ENCODE results near the gene ANTXR1.

DNA sequence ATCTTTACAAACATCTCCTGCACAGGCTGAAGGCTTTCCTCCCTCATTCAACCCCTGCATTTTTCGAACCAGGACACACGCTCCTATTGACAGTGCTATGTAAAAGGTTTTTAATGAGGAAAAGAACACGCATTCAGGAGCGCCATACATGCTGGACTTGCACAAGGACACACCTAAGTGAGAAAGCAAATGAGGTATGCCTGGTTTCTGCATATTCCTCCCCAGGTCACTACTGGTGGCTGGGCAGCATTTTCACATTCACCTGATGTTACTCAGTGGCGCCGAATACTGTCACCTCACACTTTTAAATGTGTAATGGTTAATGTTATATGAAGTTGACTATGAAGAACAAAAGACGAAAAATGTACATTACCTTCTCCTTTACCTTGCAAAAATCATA is 150.6 kb downstream of the ANTXR1 start:
- TF ChIP-seq, protein P1, sequence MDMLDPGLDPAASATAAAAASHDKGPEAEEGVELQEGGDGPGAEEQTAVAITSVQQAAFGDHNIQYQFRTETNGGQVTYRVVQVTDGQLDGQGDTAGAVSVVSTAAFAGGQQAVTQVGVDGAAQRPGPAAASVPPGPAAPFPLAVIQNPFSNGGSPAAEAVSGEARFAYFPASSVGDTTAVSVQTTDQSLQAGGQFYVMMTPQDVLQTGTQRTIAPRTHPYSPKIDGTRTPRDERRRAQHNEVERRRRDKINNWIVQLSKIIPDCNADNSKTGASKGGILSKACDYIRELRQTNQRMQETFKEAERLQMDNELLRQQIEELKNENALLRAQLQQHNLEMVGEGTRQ (IDR thresholded peaks at IDR 0.05; ENCODE audit: borderline replicate concordance, low read depth, low read length) = no peak
- TF ChIP-seq, protein P2, sequence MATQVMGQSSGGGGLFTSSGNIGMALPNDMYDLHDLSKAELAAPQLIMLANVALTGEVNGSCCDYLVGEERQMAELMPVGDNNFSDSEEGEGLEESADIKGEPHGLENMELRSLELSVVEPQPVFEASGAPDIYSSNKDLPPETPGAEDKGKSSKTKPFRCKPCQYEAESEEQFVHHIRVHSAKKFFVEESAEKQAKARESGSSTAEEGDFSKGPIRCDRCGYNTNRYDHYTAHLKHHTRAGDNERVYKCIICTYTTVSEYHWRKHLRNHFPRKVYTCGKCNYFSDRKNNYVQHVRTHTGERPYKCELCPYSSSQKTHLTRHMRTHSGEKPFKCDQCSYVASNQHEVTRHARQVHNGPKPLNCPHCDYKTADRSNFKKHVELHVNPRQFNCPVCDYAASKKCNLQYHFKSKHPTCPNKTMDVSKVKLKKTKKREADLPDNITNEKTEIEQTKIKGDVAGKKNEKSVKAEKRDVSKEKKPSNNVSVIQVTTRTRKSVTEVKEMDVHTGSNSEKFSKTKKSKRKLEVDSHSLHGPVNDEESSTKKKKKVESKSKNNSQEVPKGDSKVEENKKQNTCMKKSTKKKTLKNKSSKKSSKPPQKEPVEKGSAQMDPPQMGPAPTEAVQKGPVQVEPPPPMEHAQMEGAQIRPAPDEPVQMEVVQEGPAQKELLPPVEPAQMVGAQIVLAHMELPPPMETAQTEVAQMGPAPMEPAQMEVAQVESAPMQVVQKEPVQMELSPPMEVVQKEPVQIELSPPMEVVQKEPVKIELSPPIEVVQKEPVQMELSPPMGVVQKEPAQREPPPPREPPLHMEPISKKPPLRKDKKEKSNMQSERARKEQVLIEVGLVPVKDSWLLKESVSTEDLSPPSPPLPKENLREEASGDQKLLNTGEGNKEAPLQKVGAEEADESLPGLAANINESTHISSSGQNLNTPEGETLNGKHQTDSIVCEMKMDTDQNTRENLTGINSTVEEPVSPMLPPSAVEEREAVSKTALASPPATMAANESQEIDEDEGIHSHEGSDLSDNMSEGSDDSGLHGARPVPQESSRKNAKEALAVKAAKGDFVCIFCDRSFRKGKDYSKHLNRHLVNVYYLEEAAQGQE (IDR thresholded peaks at IDR 0.05; ENCODE audit: low read depth, low read length) = no peak
- TF ChIP-seq, protein P3, sequence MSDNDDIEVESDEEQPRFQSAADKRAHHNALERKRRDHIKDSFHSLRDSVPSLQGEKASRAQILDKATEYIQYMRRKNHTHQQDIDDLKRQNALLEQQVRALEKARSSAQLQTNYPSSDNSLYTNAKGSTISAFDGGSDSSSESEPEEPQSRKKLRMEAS (IDR thresholded peaks at IDR 0.05; ENCODE audit: low read depth) = no peak
- TF ChIP-seq EP300 (IDR thresholded peaks at IDR 0.05; ENCODE audit: borderline replicate concordance in 1 of 2, low read depth in 1 of 2, low read length in 1 of 2) (no peak), YY1 (IDR thresholded peaks at IDR 0.05; ENCODE audit: low read depth) (no peak), MXI1 (IDR thresholded peaks at IDR 0.05; ENCODE audit: low read depth, low read length) (no peak)
- TF ChIP-seq, protein P4, sequence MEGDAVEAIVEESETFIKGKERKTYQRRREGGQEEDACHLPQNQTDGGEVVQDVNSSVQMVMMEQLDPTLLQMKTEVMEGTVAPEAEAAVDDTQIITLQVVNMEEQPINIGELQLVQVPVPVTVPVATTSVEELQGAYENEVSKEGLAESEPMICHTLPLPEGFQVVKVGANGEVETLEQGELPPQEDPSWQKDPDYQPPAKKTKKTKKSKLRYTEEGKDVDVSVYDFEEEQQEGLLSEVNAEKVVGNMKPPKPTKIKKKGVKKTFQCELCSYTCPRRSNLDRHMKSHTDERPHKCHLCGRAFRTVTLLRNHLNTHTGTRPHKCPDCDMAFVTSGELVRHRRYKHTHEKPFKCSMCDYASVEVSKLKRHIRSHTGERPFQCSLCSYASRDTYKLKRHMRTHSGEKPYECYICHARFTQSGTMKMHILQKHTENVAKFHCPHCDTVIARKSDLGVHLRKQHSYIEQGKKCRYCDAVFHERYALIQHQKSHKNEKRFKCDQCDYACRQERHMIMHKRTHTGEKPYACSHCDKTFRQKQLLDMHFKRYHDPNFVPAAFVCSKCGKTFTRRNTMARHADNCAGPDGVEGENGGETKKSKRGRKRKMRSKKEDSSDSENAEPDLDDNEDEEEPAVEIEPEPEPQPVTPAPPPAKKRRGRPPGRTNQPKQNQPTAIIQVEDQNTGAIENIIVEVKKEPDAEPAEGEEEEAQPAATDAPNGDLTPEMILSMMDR (IDR thresholded peaks at IDR 0.05) = no peak

All from SK-N-SH (cell line).